Small intestine (tissue), 7 donors: ENCODE measurements around the gene TNFRSF1B. TPM values are rescaled to one million over a fixed set of nuclear protein-coding genes. Genes with fewer than 3 reads are reported as not detected.

Experiments used
- DNase-seq, 2 donors: peaks; one replicate each; pipeline versions ENCODE4 v3.0.0 to v3.0.0-alpha.2; 2013
- FAIRE-seq: peaks from 2 replicates; lab custom pipeline; 2012; peaks lifted over from hg19 to GRCh38; lab: Jason Lieb, UNC
- H3K27ac ChIP-seq, 3 donors: one replicate each; pipeline ENCODE4 v1.5.1; 2013; ENCODE audit warnings: low read length in 2 of 3, mild to moderate bottlenecking in 2 of 3, control low read depth in 1 of 3, inconsistent platforms in 1 of 3, low read depth in 1 of 3, moderate library complexity in 1 of 3
- H3K27me3 ChIP-seq, 3 donors: one replicate each; pipeline ENCODE4 v1.6.1; 2013; ENCODE audit warnings: low read length in 3 of 3, inconsistent platforms in 1 of 3; ENCODE audit not compliant: control insufficient read depth in 3 of 3, insufficient read depth in 3 of 3
- H3K36me3 ChIP-seq, 3 donors: one replicate each; pipeline ENCODE4 v1.6.1; 2013; ENCODE audit warnings: low read length in 3 of 3, inconsistent platforms in 1 of 3, low read depth in 1 of 3, mild to moderate bottlenecking in 1 of 3, moderate library complexity in 1 of 3; ENCODE audit not compliant: control insufficient read depth in 3 of 3, insufficient read depth in 2 of 3
- H3K4me1 ChIP-seq, 3 donors: one replicate each; pipeline ENCODE4 v1.6.1; 2013; ENCODE audit warnings: low read length in 2 of 3, inconsistent platforms in 1 of 3, low read depth in 1 of 3, mild to moderate bottlenecking in 1 of 3, moderate library complexity in 1 of 3; ENCODE audit not compliant: control insufficient read depth in 3 of 3, insufficient read depth in 2 of 3
- H3K4me3 ChIP-seq, 3 donors: one replicate each; pipeline ENCODE4 v1.5.1; 2013; ENCODE audit warnings: low read length in 3 of 3, control low read depth in 1 of 3, inconsistent platforms in 1 of 3, low read depth in 1 of 3, mild to moderate bottlenecking in 1 of 3, moderate library complexity in 1 of 3
- H3K9me3 ChIP-seq, 2 donors: one replicate each; pipeline ENCODE4 v1.6.1; 2013; ENCODE audit warnings: low read depth in 1 of 2, low read length in 1 of 2; ENCODE audit not compliant: control insufficient read depth in 2 of 2, insufficient read depth in 1 of 2
- WGBS, 3 donors: extraction: QIAGEN DNeasy Blood & Tissue Kit; methylation state at CpG; one replicate each; pipeline ENCODE4 v1.1.7; 2013; 5-methylcytosine and 5-hydroxymethylcytosine counted together
- polyA plus RNA-seq, 4 donors: library from polyadenylated mRNA; stranded (reverse) in 3 of 4; unstranded in 1 of 4; fragments of 200-250 nt in 3 of 4; fragments of 120-200 nt in 1 of 4; gene quantifications; one replicate each; pipeline versions ENCODE4 v1.2.1 to v1.2.3, GENCODE V29; 2013
- donor health status: healthy with polysubstance abuse.
- donor health status: control.
- donor health status: control.
- donor health status: Bipolar disorder and iron deficiency.
- donor health status: healthy.

The TNFRSF1B gene
- polyA plus RNA-seq, 4 donors, result 16.0 to 30.4 (median 18.6) TPM

DNA sequence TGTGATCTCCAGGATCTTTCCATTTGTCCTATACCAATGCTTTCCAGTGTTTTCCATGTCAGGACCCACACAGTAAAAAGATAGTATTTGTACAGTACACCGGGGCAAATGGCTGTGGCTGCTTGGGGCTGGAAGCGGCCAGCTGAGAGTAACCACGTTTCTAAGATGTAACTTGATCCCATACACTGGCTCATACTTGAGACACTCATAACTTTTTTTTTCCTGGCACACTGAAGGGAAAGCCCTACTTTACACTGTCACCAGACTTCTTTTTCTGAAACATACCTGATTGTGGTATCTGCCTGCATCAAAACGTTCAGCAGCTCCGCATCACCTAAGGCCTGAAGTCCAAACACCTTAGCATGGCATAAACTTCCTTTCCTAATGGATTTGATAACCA lies 84.7 kb downstream of the TNFRSF1B start:
- DNase-seq (no peak), FAIRE-seq (no peak)
- H3K4me3 ChIP-seq, result no peak overlapping the region
- 79 to 85% (median 80%) methylated on average over 5 of the region's 5 CpGs for WGBS, 3 donors
- H3K27me3 ChIP-seq, result no peaks in the 10 kb centered on the region
- no peaks in the 10 kb centered on the region for H3K9me3 ChIP-seq
- no peaks in the 10 kb centered on the region for H3K4me1 ChIP-seq
- H3K27ac ChIP-seq, result no peak overlapping the region
- H3K36me3 ChIP-seq, result peaks cover 15 to 31% (median 15%) of the 10 kb centered on the region in 3 donors

DNA sequence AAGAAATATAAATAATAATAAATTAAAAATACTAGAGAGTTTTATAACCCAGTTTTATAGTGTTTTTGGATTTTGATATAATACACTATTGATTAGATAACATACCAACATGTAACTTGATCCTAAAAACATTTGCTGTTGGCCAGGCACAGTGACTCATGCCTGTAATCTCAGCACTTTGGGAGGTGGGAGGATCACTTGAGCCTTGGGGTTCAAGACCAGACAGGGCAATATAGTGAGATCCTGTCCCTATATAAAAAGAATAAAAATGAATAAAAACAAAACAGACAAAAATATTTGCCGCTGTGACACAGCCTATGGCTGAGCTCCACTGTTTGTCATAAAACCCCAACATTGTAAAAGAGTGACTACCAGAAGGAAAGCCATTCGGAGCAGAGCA lies 89.1 kb downstream of the TNFRSF1B start:
- no peak overlapping the region for H3K27ac ChIP-seq
- H3K36me3 ChIP-seq, result peaks cover 12 to 37% (median 19%) of the 10 kb centered on the region in 3 donors
- H3K9me3 ChIP-seq, result no peaks in the 10 kb centered on the region
- no peaks in the 10 kb centered on the region for H3K27me3 ChIP-seq
- H3K4me3 ChIP-seq, result no peak overlapping the region
- no peak for DNase-seq
- no peak for FAIRE-seq
- peaks cover 0 to 3% (median 2%) of the 10 kb centered on the region in 3 donors for H3K4me1 ChIP-seq
- WGBS, 3 donors, result 95 to 97% (median 95%) methylated on average over 2 of the region's 2 CpGs

GRCh38 chr1:12258272-12258671 lies 91.5 kb downstream of the TNFRSF1B start:
- Histone ChIP-seq H3K4me1 (peaks cover 0 to 3% (median 2%) of the 10 kb centered on the region in 3 donors), H3K27ac (no peak overlapping the region), H3K27me3 (no peaks in the 10 kb centered on the region), H3K36me3 (peaks cover 13 to 38% (median 22%) of the 10 kb centered on the region in 3 donors), H3K9me3 (no peaks in the 10 kb centered on the region), H3K4me3 (no peak overlapping the region)
- FAIRE-seq (no peak), DNase-seq (peak; percentile 40 to 85)
- WGBS, 3 donors, result 26 to 62% (median 47%) methylated on average over 7 of the region's 7 CpGs

Other genes starting within 250 kb of the TNFRSF1B start
- gene KIAA2013, start 240.6 kb upstream of the TNFRSF1B start, polyA plus RNA-seq, result 100 to 1,000 TPM in 1 of 4 donors, 10 to 100 TPM in 3; 76.5 to 109 (median 77.4) TPM
- gene PLOD1, start 232.3 kb upstream of the TNFRSF1B start, polyA plus RNA-seq, result 10 to 100 TPM; 26.7 to 74.4 (median 43.2) TPM
- gene MFN2, start 186.5 kb upstream of the TNFRSF1B start, polyA plus RNA-seq, result 10 to 100 TPM; 60.3 to 87.0 (median 78.9) TPM
- gene MIIP, start 147.5 kb upstream of the TNFRSF1B start, polyA plus RNA-seq, result 10 to 100 TPM; 23.7 to 65.7 (median 39.1) TPM
- gene TNFRSF8, start 103.7 kb upstream of the TNFRSF1B start, polyA plus RNA-seq, result 1 to 10 TPM in 1 of 4 donors, under 1 TPM in 2, not detected in 1; 0.10 to 2.1 (median 0.54) TPM
- 10 to 100 TPM; 15.9 to 21.5 (median 17.7) TPM for gene VPS13D, start 63.0 kb downstream of the TNFRSF1B start, polyA plus RNA-seq